ENCODE results near the gene RFT1. TPM values are rescaled to one million over a fixed set of nuclear protein-coding genes. Genes with fewer than 3 reads are reported as not detected.

Gene RFT1
- polyA plus RNA-seq, 1 donor (not counting 4 experiments of a cell fraction or from before 2014, with no cell fraction given) = 34.4 TPM

GRCh38 chr3:53145713-53146080 lies 15.5 kb upstream of the RFT1 start:
- Histone ChIP-seq H4K20me1 (ENCODE audit: control insufficient read depth, extremely low read depth, insufficient read depth, low read length) (no peaks in the 10 kb centered on the region), H3K36me3 (ENCODE audit: control insufficient read depth in 2 of 2, extremely low read depth in 1 of 2, insufficient read depth in 2 of 2, low read length in 2 of 2) (no peaks in the 10 kb centered on the region), H3K27me3 (ENCODE audit: control insufficient read depth, extremely low read depth, insufficient read depth, low read length) (peaks cover 4% of the 10 kb centered on the region), H3K9me3 (ENCODE audit: control insufficient read depth, low read depth, low read length) (no peaks in the 10 kb centered on the region), H2AFZ (ENCODE audit: control insufficient read depth, low read length) (no peak overlapping the region), H3K4me3 (ENCODE audit: control insufficient read depth in 2 of 3, extremely low read depth in 1 of 3, insufficient read depth in 2 of 3, low read depth in 1 of 3, low read length in 3 of 3) (no peak overlapping the region), H3K4me1 (ENCODE audit: control insufficient read depth, extremely low read depth, insufficient read depth, low read length) (peaks cover 13% of the 10 kb centered on the region), H3K9ac (ENCODE audit: control insufficient read depth, extremely low read depth, insufficient read depth, low read length) (no peak overlapping the region), H3K27ac (ENCODE audit: control insufficient read depth, insufficient read depth, low read length) (no peak overlapping the region), H3K9me1 (ENCODE audit: control insufficient read depth, extremely low read depth, insufficient read depth, low read length) (no peaks in the 10 kb centered on the region), H3K4me2 (ENCODE audit: control insufficient read depth, extremely low read depth, insufficient read depth, low read depth, low read length) (no peak overlapping the region), H3K79me2 (ENCODE audit: control insufficient read depth, insufficient read depth, low read length) (no peaks in the 10 kb centered on the region)
- FAIRE-seq (no peak), DNase-seq (ENCODE audit: low read depth, low spot score) (no peak)
- dilution Hi-C loops (cut with MboI; ENCODE audit: extremely low pct_ligation_motif_present, low sequenced_read_pairs) = no loop called here
- TF ChIP-seq EZH2 (IDR thresholded peaks at IDR 0.05; ENCODE audit: low read length) (no peak), CTCF (optimal IDR thresholded peaks at IDR 0.05 in 1 of 3, IDR thresholded peaks at IDR 0.05 in 1 of 3, conservative IDR thresholded peaks at IDR 0.05 in 1 of 3; ENCODE audit: extremely low read depth in 1 of 3, insufficient read depth in 2 of 3, low read length in 3 of 3) (no peak)

- no peaks in the 10 kb centered on the region for H3K36me3 ChIP-seq (ENCODE audit: control insufficient read depth in 2 of 2, extremely low read depth in 1 of 2, insufficient read depth in 2 of 2, low read length in 2 of 2)
- H2AFZ ChIP-seq (ENCODE audit: control insufficient read depth, low read length) = no peak overlapping the region
- no peak for DNase-seq (ENCODE audit: low read depth, low spot score)
- no peaks in the 10 kb centered on the region for H3K9me3 ChIP-seq (ENCODE audit: control insufficient read depth, low read depth, low read length)
- H4K20me1 ChIP-seq (ENCODE audit: control insufficient read depth, extremely low read depth, insufficient read depth, low read length) = no peaks in the 10 kb centered on the region
- FAIRE-seq = no peak
- H3K4me1 ChIP-seq (ENCODE audit: control insufficient read depth, extremely low read depth, insufficient read depth, low read length) = peaks cover 8% of the 10 kb centered on the region
- no peak overlapping the region for H3K27ac ChIP-seq (ENCODE audit: control insufficient read depth, insufficient read depth, low read length)
- H3K79me2 ChIP-seq (ENCODE audit: control insufficient read depth, insufficient read depth, low read length) = no peaks in the 10 kb centered on the region
- dilution Hi-C loops (cut with MboI; ENCODE audit: extremely low pct_ligation_motif_present, low sequenced_read_pairs) = no loop called here
- no peak for TF ChIP-seq EZH2 (IDR thresholded peaks at IDR 0.05; ENCODE audit: low read length)
- TF ChIP-seq CTCF (optimal IDR thresholded peaks at IDR 0.05 in 1 of 3, IDR thresholded peaks at IDR 0.05 in 1 of 3, conservative IDR thresholded peaks at IDR 0.05 in 1 of 3; ENCODE audit: extremely low read depth in 1 of 3, insufficient read depth in 2 of 3, low read length in 3 of 3) = no peak
- no peaks in the 10 kb centered on the region for H3K9me1 ChIP-seq (ENCODE audit: control insufficient read depth, extremely low read depth, insufficient read depth, low read length)
- H3K27me3 ChIP-seq (ENCODE audit: control insufficient read depth, extremely low read depth, insufficient read depth, low read length) = no peaks in the 10 kb centered on the region
- H3K4me2 ChIP-seq (ENCODE audit: control insufficient read depth, extremely low read depth, insufficient read depth, low read depth, low read length) = no peak overlapping the region
- no peak overlapping the region for H3K4me3 ChIP-seq (ENCODE audit: control insufficient read depth in 2 of 3, extremely low read depth in 1 of 3, insufficient read depth in 2 of 3, low read depth in 1 of 3, low read length in 3 of 3)
- no peak overlapping the region for H3K9ac ChIP-seq (ENCODE audit: control insufficient read depth, extremely low read depth, insufficient read depth, low read length)
These were observed 14.9 kb upstream of the RFT1 start for GRCh38 chr3:53144862-53145712.

Data from keratinocyte (primary cell).